Endodermal cell (in vitro differentiated cells): ENCODE data around the gene CASP8AP2. TPM values are rescaled to one million over a fixed set of nuclear protein-coding genes. Genes with fewer than 3 reads are reported as not detected.

Experiments used
- DNase-seq: peaks from one replicate; pipeline ENCODE4 v3.0.0-alpha.2; 2017
- H3K27ac ChIP-seq: 2 replicates; pipeline ENCODE4 v1.5.1; 2013; ENCODE audit warnings: mild to moderate bottlenecking, low read depth, low read length, moderate library complexity
- H3K27me3 ChIP-seq: 2 replicates; pipeline ENCODE4 v1.6.1; 2013; ENCODE audit warnings: mild to moderate bottlenecking, low read length, moderate library complexity; ENCODE audit not compliant: insufficient read depth, control insufficient read depth, poor library complexity, severe bottlenecking
- H3K36me3 ChIP-seq: 2 replicates; pipeline ENCODE4 v1.7.0; 2013; ENCODE audit warnings: mild to moderate bottlenecking, low read length, moderate library complexity; ENCODE audit not compliant: control insufficient read depth, insufficient read depth
- H3K4me1 ChIP-seq: one replicate; pipeline ENCODE4 v1.7.0; 2013; ENCODE audit warnings: low read length; ENCODE audit not compliant: control insufficient read depth, insufficient read depth
- H3K4me3 ChIP-seq: 2 replicates; pipeline ENCODE4 v1.5.1; 2013; ENCODE audit warnings: mild to moderate bottlenecking, low read length, moderate library complexity
- H3K9ac ChIP-seq: 2 replicates; pipeline ENCODE4 v1.6.1; 2013; ENCODE audit warnings: mild to moderate bottlenecking, low read length, moderate library complexity; ENCODE audit not compliant: poor library complexity, severe bottlenecking; ENCODE audit errors: extremely low read depth
- H3K9me3 ChIP-seq: 2 replicates; pipeline ENCODE4 v1.6.1; 2013; ENCODE audit warnings: mild to moderate bottlenecking, low read length, moderate library complexity; ENCODE audit not compliant: control insufficient read depth
- H3K27ac Mint-ChIP-seq: 2 replicates; pipeline ENCODE4 v1.8.0; 2020; ENCODE audit warnings: mixed read lengths
- H3K27me3 Mint-ChIP-seq: 2 replicates; pipeline ENCODE4 v1.8.0; 2021; ENCODE audit warnings: mild to moderate bottlenecking, mixed read lengths; ENCODE audit not compliant: insufficient read depth
- H3K36me3 Mint-ChIP-seq: 2 replicates; pipeline ENCODE4 v1.8.0; 2020; ENCODE audit warnings: low read depth, mixed read lengths
- H3K4me1 Mint-ChIP-seq: 2 replicates; pipeline ENCODE4 v1.8.0; 2020; ENCODE audit warnings: mixed read lengths
- H3K4me3 Mint-ChIP-seq: 2 replicates; pipeline ENCODE4 v1.8.0; 2020; ENCODE audit warnings: mild to moderate bottlenecking, moderate library complexity, mixed read lengths
- H3K9me3 Mint-ChIP-seq: 2 replicates; pipeline ENCODE4 v1.8.0; 2020; ENCODE audit warnings: mild to moderate bottlenecking, mixed read lengths
- CTCF ChIP-seq: fragments of 200-600 bp; sonication (generic); conservative IDR thresholded peaks from 2 replicates; pipeline ENCODE4 v1.5.0; 2021; ENCODE audit warnings: antibody characterized with exemption, mild to moderate bottlenecking
- WGBS, 2 experiments: methylation state at CpG; one replicate each; pipeline versions ENCODE4 v1.1.5 to v1.1.7; 2013; ENCODE audit warnings: missing lambda C conversion rate in 2 of 2, mixed read lengths in 1 of 2; ENCODE audit not compliant: insufficient coverage in 1 of 2, insufficient read length in 1 of 2; 5-methylcytosine and 5-hydroxymethylcytosine counted together
- total RNA-seq, 2 donors: library from RNA; stranded (reverse); fragmentation: NEBNext Ultra II Directional in 1 of 2; extraction: Animal tissue kit (Norgen Biotek cat#: 25700) in 1 of 2; gene quantifications; 2 replicates in 1 of 2; 3 replicates in 1 of 2; pipeline ENCODE4 v1.2.1, GENCODE V29; 2021

CASP8AP2 gene
- total RNA-seq, 2 donors from 2014 or later = 31.1 to 40.0 TPM

GRCh38 chr6:89784838-89785237 lies 44.8 kb upstream of the CASP8AP2 start:
- DNase-seq = no peak
- no peak overlapping the region for H3K27ac ChIP-seq
- peaks cover 89% of the 10 kb centered on the region for H3K36me3 Mint-ChIP-seq
- H3K4me1 ChIP-seq = no peaks in the 10 kb centered on the region
- TF ChIP-seq CTCF = no peak
- peaks cover 33% of the 10 kb centered on the region for H3K9me3 Mint-ChIP-seq
- H3K27me3 ChIP-seq = no peaks in the 10 kb centered on the region
- no peak overlapping the region for H3K4me3 Mint-ChIP-seq
- peaks cover 94% of the 10 kb centered on the region for H3K36me3 ChIP-seq
- H3K4me1 Mint-ChIP-seq = no peaks in the 10 kb centered on the region
- H3K4me3 ChIP-seq = peak overlapping the region; percentile 29
- 98% methylated on average over 6 of the region's 6 CpGs for WGBS, 2 experiments
- no peaks in the 10 kb centered on the region for H3K27me3 Mint-ChIP-seq
- no peak overlapping the region for H3K27ac Mint-ChIP-seq
- no peak overlapping the region for H3K9ac ChIP-seq
- H3K9me3 ChIP-seq = peaks cover 48% of the 10 kb centered on the region

- no peak for DNase-seq
- Mint-ChIP-seq H3K9me3 (peaks cover 27% of the 10 kb centered on the region), H3K27me3 (no peaks in the 10 kb centered on the region), H3K4me1 (no peaks in the 10 kb centered on the region), H3K27ac (no peak overlapping the region), H3K4me3 (no peak overlapping the region), H3K36me3 (peaks cover 83% of the 10 kb centered on the region)
- no peak overlapping the region for H3K27ac ChIP-seq
- H3K36me3 ChIP-seq = peaks cover 89% of the 10 kb centered on the region
- TF ChIP-seq CTCF = no peak
- H3K4me1 ChIP-seq = no peaks in the 10 kb centered on the region
- H3K27me3 ChIP-seq = no peaks in the 10 kb centered on the region
- WGBS, 2 experiments = 91 to 100% methylated on average over 1 of the region's 2 CpGs
- no peak overlapping the region for H3K9ac ChIP-seq
- peaks cover 34% of the 10 kb centered on the region for H3K9me3 ChIP-seq
- H3K4me3 ChIP-seq = no peak overlapping the region
These were observed 42.7 kb upstream of the CASP8AP2 start for GRCh38 chr6:89786970-89787369.

GRCh38 chr6:89787660-89788328 lies 41.9 kb upstream of the CASP8AP2 start:
- Mint-ChIP-seq H3K4me1 (no peaks in the 10 kb centered on the region), H3K36me3 (peaks cover 83% of the 10 kb centered on the region), H3K4me3 (no peak overlapping the region), H3K27me3 (no peaks in the 10 kb centered on the region), H3K27ac (peak overlapping the region; percentile 29), H3K9me3 (peaks cover 23% of the 10 kb centered on the region)
- no peak for TF ChIP-seq CTCF
- 87 to 92% methylated on average over 2 to 7 of the region's 7 CpGs for WGBS, 2 experiments
- Histone ChIP-seq H3K27ac (no peak overlapping the region), H3K27me3 (no peaks in the 10 kb centered on the region), H3K9ac (no peak overlapping the region), H3K4me1 (no peaks in the 10 kb centered on the region), H3K36me3 (peaks cover 90% of the 10 kb centered on the region), H3K4me3 (no peak overlapping the region), H3K9me3 (peaks cover 32% of the 10 kb centered on the region)
- no peak for DNase-seq
